ENCODE data around the gene SFXN5.

The SFXN5 gene

GRCh38 chr2:73112913-73113854 is 41.7 kb upstream of the SFXN5 start, which contains the start of gene RAB11FIP5:
Gene RAB11FIP5 (minus strand): TSS chr2:73112948. CDS start chr2:73112777, 171 bp downstream.
- H3K18ac ChIP-seq (ENCODE audit: low read length): peak within 1 kb of the TSS; percentile 85
- no peaks in the 10 kb centered on the region for H3K79me2 ChIP-seq (ENCODE audit: control insufficient read depth, insufficient read depth, low read length)

DNA sequence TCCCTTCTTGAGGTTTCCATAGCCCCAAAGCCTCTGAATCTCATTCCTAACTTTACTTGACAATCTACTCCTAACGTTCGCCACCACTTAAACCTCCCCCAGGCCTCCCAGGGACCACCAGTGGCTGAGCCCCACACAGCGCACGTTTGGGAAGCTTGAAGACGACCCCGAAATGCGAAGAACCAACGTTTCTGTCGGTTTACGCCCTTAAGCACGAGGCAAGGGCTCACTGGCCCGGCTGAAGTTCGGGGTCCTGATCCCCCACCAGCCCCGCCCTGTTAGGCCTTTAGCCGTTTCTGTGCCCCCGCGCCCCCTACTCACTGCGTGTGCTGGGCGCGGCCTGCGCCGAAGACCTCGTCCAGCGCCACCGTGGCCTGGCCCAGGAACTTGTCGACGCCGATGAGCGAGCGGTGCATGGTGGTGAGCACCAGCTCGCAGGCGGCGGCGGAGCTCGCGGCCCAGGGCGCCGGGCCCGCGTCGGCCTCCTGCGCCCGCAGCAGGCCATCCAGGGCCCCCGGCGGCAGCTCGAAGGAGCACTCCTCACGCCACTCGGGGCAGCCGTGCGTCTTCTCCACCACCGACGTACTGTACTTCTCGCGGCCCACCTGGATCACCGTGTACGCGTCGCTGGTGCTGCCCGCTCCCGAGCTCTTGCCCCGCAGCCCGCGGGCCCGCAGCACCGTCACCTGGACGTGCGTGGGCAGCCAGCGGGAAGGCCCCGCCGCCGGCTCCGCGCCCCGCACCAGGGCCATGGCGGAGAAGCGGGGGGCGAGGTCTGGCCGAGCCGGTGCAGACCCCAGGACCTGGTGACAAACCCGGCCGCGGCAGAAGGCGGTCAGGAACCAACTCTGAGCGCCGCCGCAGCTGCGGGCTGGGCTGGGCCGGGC is 40.8 kb upstream of the SFXN5 start:
- Histone ChIP-seq H3K79me1 (ENCODE audit: low read length) (peaks cover 7% of the 10 kb centered on the region), H3K23ac (ENCODE audit: low read length) (no peak overlapping the region), H3K36me3 (ENCODE audit: control insufficient read depth, insufficient read depth, low read length) (no peaks in the 10 kb centered on the region), H3K56ac (ENCODE audit: low read length) (peak overlapping the region; percentile 70), H4K5ac (ENCODE audit: low read length) (no peak overlapping the region), H3K18ac (ENCODE audit: low read length) (peak overlapping the region; percentile 24), H2BK120ac (ENCODE audit: low read depth, low read length) (no peak overlapping the region), H3K9ac (ENCODE audit: low read length) (peak overlapping the region; percentile 71), H2AK5ac (ENCODE audit: low read length) (no peak overlapping the region), H3K4ac (ENCODE audit: low read depth, low read length) (no peak overlapping the region), H2BK15ac (replicated peaks; ENCODE audit: low read depth) (no peak overlapping the region), H3K79me2 (ENCODE audit: control insufficient read depth, insufficient read depth, low read length) (no peaks in the 10 kb centered on the region), H3K27me3 (ENCODE audit: insufficient read depth, low read length, poor library complexity) (no peaks in the 10 kb centered on the region), H3K4me1 (ENCODE audit: control insufficient read depth, low read depth, low read length) (peaks cover 8% of the 10 kb centered on the region), H3K4me2 (ENCODE audit: low read length) (peak overlapping the region; percentile 47), H2BK5ac (ENCODE audit: low read length) (no peak overlapping the region), H4K8ac (ENCODE audit: low read depth, low read length) (no peak overlapping the region), H3K4me3 (ENCODE audit: low read length) (peak overlapping the region; percentile 6), H3K27ac (ENCODE audit: low read depth, low read length) (peak overlapping the region; percentile 59)
- WGBS (ENCODE audit: extremely low coverage, insufficient coverage, low lambda C conversion rate): no CpG with 5 or more reads among the region's 88 CpGs
- DNase-seq: peak; percentile 77

More at GRCh38 chr2:73112913-73113854, 41.7 kb upstream of the SFXN5 start, which contains the start of gene RAB11FIP5:
- no peak within 1 kb of the TSS for H2BK120ac ChIP-seq (ENCODE audit: low read depth, low read length)
- no peak within 1 kb of the TSS for H3K23ac ChIP-seq (ENCODE audit: low read length)
- H3K4me3 ChIP-seq (ENCODE audit: low read length): peak within 1 kb of the TSS; percentile 71
- H3K56ac ChIP-seq (ENCODE audit: low read length): peak within 1 kb of the TSS; percentile 84
- peaks cover 7% of the 10 kb centered on the region for H3K79me1 ChIP-seq (ENCODE audit: low read length)
- H4K5ac ChIP-seq (ENCODE audit: low read length): no peak within 1 kb of the TSS
- peak; percentile 71 for DNase-seq
- H3K4me1 ChIP-seq (ENCODE audit: control insufficient read depth, low read depth, low read length): peaks cover 8% of the 10 kb centered on the region
- H2BK15ac ChIP-seq (replicated peaks; ENCODE audit: low read depth): no peak within 1 kb of the TSS
- H2AK5ac ChIP-seq (ENCODE audit: low read length): no peak within 1 kb of the TSS
- H3K9ac ChIP-seq (ENCODE audit: low read length): peak within 1 kb of the TSS; percentile 71
- no peak within 1 kb of the TSS for H2BK5ac ChIP-seq (ENCODE audit: low read length)
- no peak within 1 kb of the TSS for H4K8ac ChIP-seq (ENCODE audit: low read depth, low read length)
- no peak within 1 kb of the TSS for H3K4ac ChIP-seq (ENCODE audit: low read depth, low read length)
- H3K27me3 ChIP-seq (ENCODE audit: insufficient read depth, low read length, poor library complexity): no peaks in the 10 kb centered on the region
- H3K36me3 ChIP-seq (ENCODE audit: control insufficient read depth, insufficient read depth, low read length): no peaks in the 10 kb centered on the region
- peak within 1 kb of the TSS; percentile 64 for H3K4me2 ChIP-seq (ENCODE audit: low read length)
- WGBS (ENCODE audit: extremely low coverage, insufficient coverage, low lambda C conversion rate): no CpG with 5 or more reads among the region's 93 CpGs
- H3K27ac ChIP-seq (ENCODE audit: low read depth, low read length): peak within 1 kb of the TSS; percentile 59

GRCh38 chr2:73111073-73112025 is 39.8 kb upstream of the SFXN5 start:
- H3K36me3 ChIP-seq (ENCODE audit: control insufficient read depth, insufficient read depth, low read length): no peaks in the 10 kb centered on the region
- no CpG with 5 or more reads among the region's 16 CpGs for WGBS (ENCODE audit: extremely low coverage, insufficient coverage, low lambda C conversion rate)
- peak; percentile 88 for DNase-seq
- peaks cover 7% of the 10 kb centered on the region for H3K79me1 ChIP-seq (ENCODE audit: low read length)
- H3K18ac ChIP-seq (ENCODE audit: low read length): peak overlapping the region; percentile 24
- H3K4me3 ChIP-seq (ENCODE audit: low read length): peak overlapping the region; percentile 6
- H3K4me1 ChIP-seq (ENCODE audit: control insufficient read depth, low read depth, low read length): peaks cover 8% of the 10 kb centered on the region
- H3K27me3 ChIP-seq (ENCODE audit: insufficient read depth, low read length, poor library complexity): no peaks in the 10 kb centered on the region
- no peak overlapping the region for H2BK15ac ChIP-seq (replicated peaks; ENCODE audit: low read depth)
- peak overlapping the region; percentile 71 for H3K9ac ChIP-seq (ENCODE audit: low read length)
- no peak overlapping the region for H3K4ac ChIP-seq (ENCODE audit: low read depth, low read length)
- H3K27ac ChIP-seq (ENCODE audit: low read depth, low read length): peak overlapping the region; percentile 59
- no peak overlapping the region for H4K8ac ChIP-seq (ENCODE audit: low read depth, low read length)
- H3K79me2 ChIP-seq (ENCODE audit: control insufficient read depth, insufficient read depth, low read length): no peaks in the 10 kb centered on the region
- peak overlapping the region; percentile 70 for H3K56ac ChIP-seq (ENCODE audit: low read length)
- H2AK5ac ChIP-seq (ENCODE audit: low read length): no peak overlapping the region
- no peak overlapping the region for H2BK120ac ChIP-seq (ENCODE audit: low read depth, low read length)
- peak overlapping the region; percentile 47 for H3K4me2 ChIP-seq (ENCODE audit: low read length)
- H4K5ac ChIP-seq (ENCODE audit: low read length): no peak overlapping the region
- H2BK5ac ChIP-seq (ENCODE audit: low read length): no peak overlapping the region
- H3K23ac ChIP-seq (ENCODE audit: low read length): no peak overlapping the region

DNA sequence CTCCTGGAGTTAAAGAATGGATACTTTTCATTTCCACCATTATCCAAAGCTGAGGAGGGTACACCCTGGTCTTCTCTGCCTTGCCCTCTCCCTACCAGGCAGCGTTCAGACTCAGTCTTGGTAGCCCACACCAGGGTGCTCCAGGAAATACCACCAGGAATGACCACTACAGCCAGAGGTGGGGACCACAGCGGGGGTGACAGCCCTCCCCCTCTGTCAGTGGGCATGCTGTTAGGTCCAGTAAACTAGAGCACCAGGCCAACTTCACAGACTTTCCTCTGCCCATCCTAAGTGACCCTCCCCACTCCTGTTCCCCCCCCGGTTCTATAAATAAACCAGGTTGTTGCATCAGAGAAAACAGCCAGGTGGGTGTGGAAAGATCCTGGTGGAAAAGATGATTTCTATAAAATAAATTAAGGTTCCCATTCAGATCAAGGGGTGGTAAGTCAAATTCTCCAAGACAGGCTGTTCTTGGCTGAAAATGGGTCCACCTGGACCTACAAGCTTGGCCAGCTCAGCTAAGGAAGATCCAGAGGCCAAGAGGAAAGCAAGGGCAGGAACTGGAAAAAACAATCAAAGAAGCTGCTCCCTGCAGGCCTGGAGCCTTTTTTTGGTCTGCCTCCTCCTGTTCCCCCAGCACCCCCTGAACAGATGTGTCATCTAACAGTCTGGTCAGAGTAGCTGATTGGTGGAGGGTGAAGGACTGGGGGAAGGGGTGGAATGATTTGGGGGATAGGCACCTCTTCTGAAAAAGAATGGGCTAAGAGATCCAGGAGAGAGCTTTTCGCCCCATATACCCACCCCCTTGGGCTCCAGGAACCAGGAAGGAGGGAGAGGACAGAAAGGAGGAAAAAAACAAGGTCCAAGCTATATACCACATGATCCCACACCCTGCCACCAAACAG is 38.9 kb upstream of the SFXN5 start:
- no CpG with 5 or more reads among the region's 4 CpGs for WGBS (ENCODE audit: extremely low coverage, insufficient coverage, low lambda C conversion rate)
- no peak overlapping the region for H3K4me3 ChIP-seq (ENCODE audit: low read length)
- H3K27ac ChIP-seq (ENCODE audit: low read depth, low read length): peak overlapping the region; percentile 1

More for the DNA sequence above, 38.9 kb upstream of the SFXN5 start:
- H3K4me1 ChIP-seq (ENCODE audit: control insufficient read depth, low read depth, low read length): peaks cover 8% of the 10 kb centered on the region
- H3K4me2 ChIP-seq (ENCODE audit: low read length): peak overlapping the region; percentile 47
- peak overlapping the region; percentile 70 for H3K56ac ChIP-seq (ENCODE audit: low read length)
- H3K79me2 ChIP-seq (ENCODE audit: control insufficient read depth, insufficient read depth, low read length): no peaks in the 10 kb centered on the region
- no peak overlapping the region for H2BK5ac ChIP-seq (ENCODE audit: low read length)
- no peak overlapping the region for H2BK15ac ChIP-seq (replicated peaks; ENCODE audit: low read depth)
- H3K36me3 ChIP-seq (ENCODE audit: control insufficient read depth, insufficient read depth, low read length): no peaks in the 10 kb centered on the region
- peaks cover 12% of the 10 kb centered on the region for H3K79me1 ChIP-seq (ENCODE audit: low read length)
- no peak for DNase-seq
- H3K4ac ChIP-seq (ENCODE audit: low read depth, low read length): no peak overlapping the region
- H3K9ac ChIP-seq (ENCODE audit: low read length): peak overlapping the region; percentile 71
- H2AK5ac ChIP-seq (ENCODE audit: low read length): no peak overlapping the region
- no peak overlapping the region for H3K23ac ChIP-seq (ENCODE audit: low read length)
- no peak overlapping the region for H3K18ac ChIP-seq (ENCODE audit: low read length)
- H2BK120ac ChIP-seq (ENCODE audit: low read depth, low read length): no peak overlapping the region
- no peaks in the 10 kb centered on the region for H3K27me3 ChIP-seq (ENCODE audit: insufficient read depth, low read length, poor library complexity)
- H4K8ac ChIP-seq (ENCODE audit: low read depth, low read length): no peak overlapping the region
- no peak overlapping the region for H4K5ac ChIP-seq (ENCODE audit: low read length)

All from mesendoderm (in vitro differentiated cells).